ENCODE measurements around the gene TGIF2.
"Not testable (repeated sequence)": the region's sequence is repeated elsewhere in the genome, so short reads cannot be mapped to it uniquely, and the experiment has no call there.

The TGIF2 gene

GRCh38 chr20:36547186-36548005 is 26.0 kb upstream of the TGIF2 start:
- no peak for DNase-seq

GRCh38 chr20:36548006-36548315 is 25.4 kb upstream of the TGIF2 start:
- DNase-seq, result no peak

GRCh38 chr20:36548704-36549627 is 24.4 kb upstream of the TGIF2 start:
- no peak for DNase-seq

GRCh38 chr20:36549628-36549941 is 23.8 kb upstream of the TGIF2 start:
- DNase-seq, result no peak

GRCh38 chr20:36549942-36550789 is 23.2 kb upstream of the TGIF2 start:
- DNase-seq, result peak; percentile 17

GRCh38 chr20:36550790-36551299 is 22.6 kb upstream of the TGIF2 start:
- DNase-seq, result peak; percentile 24

- no peak for DNase-seq
These were observed 18.1 kb upstream of the TGIF2 start for GRCh38 chr20:36555248-36555647.

GRCh38 chr20:36562724-36563123 is 10.7 kb upstream of the TGIF2 start:
- DNase-seq, result no peak

- no peak for DNase-seq
These were observed 10.0 kb upstream of the TGIF2 start for GRCh38 chr20:36563374-36563773.

GRCh38 chr20:36564078-36564725 is 9.2 kb upstream of the TGIF2 start:
- not testable (repeated sequence) for DNase-seq

- not testable (repeated sequence) for DNase-seq
These were observed 8.7 kb upstream of the TGIF2 start for GRCh38 chr20:36564726-36565121.

- DNase-seq, result no peak
These were observed 7.9 kb upstream of the TGIF2 start for GRCh38 chr20:36565520-36565919.

- peak; percentile 56 for DNase-seq
These were observed 3.5 kb upstream of the TGIF2 start for GRCh38 chr20:36569847-36570429.

- DNase-seq, result no peak
These were observed 1.6 kb upstream of the TGIF2 start for GRCh38 chr20:36571564-36572504.

- peak; percentile 56 for DNase-seq
These were observed 695 bp upstream of the TGIF2 start for GRCh38 chr20:36572701-36573102.

- DNase-seq, result peak; percentile 30
These were observed 485 bp downstream of the TGIF2 start for GRCh38 chr20:36573798-36574365.

GRCh38 chr20:36574366-36575135 is 1.2 kb downstream of the TGIF2 start:
- DNase-seq, result peak; percentile 43

GRCh38 chr20:36576081-36576445 is 2.7 kb downstream of the TGIF2 start:
- no peak for DNase-seq

- DNase-seq, result no peak
These were observed 5.1 kb downstream of the TGIF2 start for GRCh38 chr20:36578356-36579041.
